ENCODE measurements around the gene PPP3CB. TPM values are rescaled to one million over a fixed set of nuclear protein-coding genes. Genes with fewer than 3 reads are reported as not detected.

PPP3CB gene
- total and polyA plus RNA-seq, 2 experiments from 2014 or later, result 17.9 to 38.5 TPM

- Histone ChIP-seq H3K36me3 (ENCODE audit: insufficient read depth) (peaks cover 20% of the 10 kb centered on the region), H3K4me2 (no peak overlapping the region), H3F3A (replicated peaks; ENCODE audit: low read depth) (no peaks in the 10 kb centered on the region), H3K4me3 (no peak overlapping the region), H2AFZ (no peak overlapping the region), H3K4me1 (ENCODE audit: insufficient read depth) (no peaks in the 10 kb centered on the region), H3K9me2 (ENCODE audit: insufficient read depth) (no peaks in the 10 kb centered on the region), H3K27ac (ENCODE audit: low read depth) (no peak overlapping the region), H3K27me3 (ENCODE audit: insufficient read depth) (no peaks in the 10 kb centered on the region), H3K79me2 (replicated peaks; ENCODE audit: insufficient read depth) (no peaks in the 10 kb centered on the region), H4K20me1 (replicated peaks; ENCODE audit: insufficient read depth) (no peaks in the 10 kb centered on the region)
- H3K4me1 Mint-ChIP-seq, result no peaks in the 10 kb centered on the region
- H3K36me3 Mint-ChIP-seq (ENCODE audit: low read depth), result peaks cover 12% of the 10 kb centered on the region; the same call in 2 of the 3 replicates
- no peaks in the 10 kb centered on the region for H3K9me3 Mint-ChIP-seq
- H3K27me3 Mint-ChIP-seq (ENCODE audit: insufficient read depth, low read depth, poor library complexity), result no peaks in the 10 kb centered on the region
- DNase-seq (ENCODE audit: low spot score) (no peak), ATAC-seq (no peak)
- H3K27ac Mint-ChIP-seq, result no peak overlapping the region
- no peak overlapping the region for H3K4me3 Mint-ChIP-seq
- TF ChIP-seq CREB1 (CRISPR knock-in tag; IDR thresholded peaks at IDR 0.05; ENCODE audit: low read depth), result no peak
These were observed 26.2 kb downstream of the PPP3CB start for GRCh38 chr10:73469579-73469978.

DNA sequence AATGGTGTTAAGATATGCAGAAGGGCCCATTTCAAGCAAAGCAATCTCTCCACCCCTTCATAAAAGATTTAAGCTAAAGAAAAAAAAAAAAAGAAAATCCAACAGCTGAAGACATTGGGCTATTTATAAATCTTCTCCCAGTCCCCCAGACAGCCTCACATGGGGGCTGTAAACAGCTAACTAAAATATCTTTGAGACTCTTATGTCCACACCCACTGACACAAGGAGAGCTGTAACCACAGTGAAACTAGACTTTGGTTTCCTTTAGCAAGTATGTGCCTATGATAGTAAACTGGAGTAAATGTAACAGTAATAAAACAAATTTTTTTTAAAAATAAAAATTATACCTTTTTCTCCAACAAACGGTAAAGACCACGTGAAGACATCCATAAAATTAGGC lies 28.6 kb downstream of the PPP3CB start:
- no peak for DNase-seq (ENCODE audit: low spot score)
- no peaks in the 10 kb centered on the region for H3K4me1 ChIP-seq (ENCODE audit: insufficient read depth)
- peaks cover 19% of the 10 kb centered on the region for H3K36me3 ChIP-seq (ENCODE audit: insufficient read depth)
- no peaks in the 10 kb centered on the region for H3F3A ChIP-seq (replicated peaks; ENCODE audit: low read depth)
- H3K27ac ChIP-seq (ENCODE audit: low read depth), result no peak overlapping the region
- Mint-ChIP-seq H3K4me1 (no peaks in the 10 kb centered on the region), H3K27ac (no peak overlapping the region), H3K36me3 (ENCODE audit: low read depth) (peaks cover 9% of the 10 kb centered on the region), H3K27me3 (ENCODE audit: insufficient read depth, low read depth, poor library complexity) (peaks cover 2% of the 10 kb centered on the region), H3K4me3 (no peak overlapping the region), H3K9me3 (no peaks in the 10 kb centered on the region)
- no peaks in the 10 kb centered on the region for H4K20me1 ChIP-seq (replicated peaks; ENCODE audit: insufficient read depth)
- H3K9me2 ChIP-seq (ENCODE audit: insufficient read depth), result no peaks in the 10 kb centered on the region
- no peak for TF ChIP-seq ZNF114 (CRISPR knock-in tag; IDR thresholded peaks at IDR 0.05)
- no peak for TF ChIP-seq CTCF (conservative IDR thresholded peaks at IDR 0.05; ENCODE audit: low read depth in 2 of 2)
- H2AFZ ChIP-seq, result no peak overlapping the region
- ATAC-seq, result no peak
- no peak overlapping the region for H3K4me3 ChIP-seq
- H3K4me2 ChIP-seq, result no peak overlapping the region
- H3K27me3 ChIP-seq (ENCODE audit: insufficient read depth), result no peaks in the 10 kb centered on the region
- H3K79me2 ChIP-seq (replicated peaks; ENCODE audit: insufficient read depth), result no peaks in the 10 kb centered on the region

DNA sequence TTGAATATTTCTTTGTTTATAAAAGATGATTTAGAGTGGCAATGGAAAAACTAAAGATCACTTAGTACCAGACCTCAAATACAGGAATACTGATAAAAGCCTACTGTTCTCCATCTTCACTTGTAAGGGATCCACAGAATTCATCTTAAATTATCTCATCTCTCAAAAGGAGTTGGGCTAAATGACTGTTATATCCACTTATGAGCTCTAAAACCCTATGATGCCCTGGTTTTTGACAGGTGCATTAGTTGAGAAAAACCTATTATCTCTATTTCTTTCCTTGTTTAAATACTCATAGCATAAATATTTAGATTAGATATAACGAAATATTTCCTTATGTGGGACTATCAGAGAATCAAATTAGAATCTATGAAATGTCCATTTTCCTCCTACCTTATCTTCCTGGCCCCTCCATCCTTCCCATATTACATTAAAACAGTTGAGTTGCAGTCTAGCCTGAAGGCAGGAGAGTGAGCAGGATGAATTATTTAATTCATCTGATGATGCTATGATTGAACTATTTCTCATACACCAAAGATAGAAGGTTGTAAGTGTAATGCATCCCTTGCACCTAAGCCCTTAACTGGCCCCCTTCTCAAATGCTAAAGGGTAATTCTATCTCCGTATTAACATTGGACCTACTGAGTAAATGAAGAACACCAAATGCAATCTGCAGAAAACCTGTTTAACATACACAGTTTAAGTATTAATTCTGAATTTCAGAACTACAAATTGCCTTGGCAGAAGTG lies 29.7 kb downstream of the PPP3CB start:
- peaks cover 14% of the 10 kb centered on the region for H3K36me3 ChIP-seq (ENCODE audit: insufficient read depth)
- H3K36me3 Mint-ChIP-seq (ENCODE audit: low read depth), result peaks cover 6% of the 10 kb centered on the region

More for the DNA sequence above, 29.7 kb downstream of the PPP3CB start:
- Histone ChIP-seq H4K20me1 (replicated peaks; ENCODE audit: insufficient read depth) (no peaks in the 10 kb centered on the region), H2AFZ (no peak overlapping the region), H3K27me3 (ENCODE audit: insufficient read depth) (no peaks in the 10 kb centered on the region), H3K4me2 (no peak overlapping the region), H3K9me2 (ENCODE audit: insufficient read depth) (no peaks in the 10 kb centered on the region), H3K79me2 (replicated peaks; ENCODE audit: insufficient read depth) (no peaks in the 10 kb centered on the region), H3K27ac (ENCODE audit: low read depth) (no peak overlapping the region), H3F3A (replicated peaks; ENCODE audit: low read depth) (no peaks in the 10 kb centered on the region), H3K4me3 (no peak overlapping the region), H3K4me1 (ENCODE audit: insufficient read depth) (no peaks in the 10 kb centered on the region)
- Mint-ChIP-seq H3K27me3 (ENCODE audit: insufficient read depth, low read depth, poor library complexity) (peaks cover 5% of the 10 kb centered on the region), H3K4me1 (no peaks in the 10 kb centered on the region), H3K4me3 (no peak overlapping the region), H3K27ac (no peak overlapping the region), H3K9me3 (no peaks in the 10 kb centered on the region)
- TF ChIP-seq, protein P1, sequence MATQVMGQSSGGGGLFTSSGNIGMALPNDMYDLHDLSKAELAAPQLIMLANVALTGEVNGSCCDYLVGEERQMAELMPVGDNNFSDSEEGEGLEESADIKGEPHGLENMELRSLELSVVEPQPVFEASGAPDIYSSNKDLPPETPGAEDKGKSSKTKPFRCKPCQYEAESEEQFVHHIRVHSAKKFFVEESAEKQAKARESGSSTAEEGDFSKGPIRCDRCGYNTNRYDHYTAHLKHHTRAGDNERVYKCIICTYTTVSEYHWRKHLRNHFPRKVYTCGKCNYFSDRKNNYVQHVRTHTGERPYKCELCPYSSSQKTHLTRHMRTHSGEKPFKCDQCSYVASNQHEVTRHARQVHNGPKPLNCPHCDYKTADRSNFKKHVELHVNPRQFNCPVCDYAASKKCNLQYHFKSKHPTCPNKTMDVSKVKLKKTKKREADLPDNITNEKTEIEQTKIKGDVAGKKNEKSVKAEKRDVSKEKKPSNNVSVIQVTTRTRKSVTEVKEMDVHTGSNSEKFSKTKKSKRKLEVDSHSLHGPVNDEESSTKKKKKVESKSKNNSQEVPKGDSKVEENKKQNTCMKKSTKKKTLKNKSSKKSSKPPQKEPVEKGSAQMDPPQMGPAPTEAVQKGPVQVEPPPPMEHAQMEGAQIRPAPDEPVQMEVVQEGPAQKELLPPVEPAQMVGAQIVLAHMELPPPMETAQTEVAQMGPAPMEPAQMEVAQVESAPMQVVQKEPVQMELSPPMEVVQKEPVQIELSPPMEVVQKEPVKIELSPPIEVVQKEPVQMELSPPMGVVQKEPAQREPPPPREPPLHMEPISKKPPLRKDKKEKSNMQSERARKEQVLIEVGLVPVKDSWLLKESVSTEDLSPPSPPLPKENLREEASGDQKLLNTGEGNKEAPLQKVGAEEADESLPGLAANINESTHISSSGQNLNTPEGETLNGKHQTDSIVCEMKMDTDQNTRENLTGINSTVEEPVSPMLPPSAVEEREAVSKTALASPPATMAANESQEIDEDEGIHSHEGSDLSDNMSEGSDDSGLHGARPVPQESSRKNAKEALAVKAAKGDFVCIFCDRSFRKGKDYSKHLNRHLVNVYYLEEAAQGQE (IDR thresholded peaks at IDR 0.05; ENCODE audit: unreplicated experiment), result no peak
- TF ChIP-seq JUNB (IDR thresholded peaks at IDR 0.05; ENCODE audit: unreplicated experiment) (no peak), EZH2 (IDR thresholded peaks at IDR 0.05; ENCODE audit: low read depth, unreplicated experiment) (no peak), EZH2phosphoT487 (IDR thresholded peaks at IDR 0.05; ENCODE audit: unreplicated experiment) (no peak), CTCF (conservative IDR thresholded peaks at IDR 0.05; ENCODE audit: low read depth in 2 of 2) (no peak), STAT1 (IDR thresholded peaks at IDR 0.05; ENCODE audit: unreplicated experiment) (no peak)
- ATAC-seq (no peak), DNase-seq (ENCODE audit: low spot score) (no peak)

Data from GM23338 (cell line).